GM23338 (cell line): ENCODE results near the gene SEL1L2. TPM values are rescaled to one million over a fixed set of nuclear protein-coding genes. Genes with fewer than 3 reads are reported as not detected.
A peak's percentile ranks its signal among the peaks of the same experiment; 100 is the strongest.
"Not testable (repeated sequence)": the region's sequence is repeated elsewhere in the genome, so short reads cannot be mapped to it uniquely, and the experiment has no call there.

Experiments
- ATAC-seq: fragments of 200-7000 bp; cut with Tn5 transposase; 3 replicates; pipeline ENCODE4 v1.9.1; 2020
- DNase-seq: peaks from one replicate; pipeline ENCODE4 v3.0.0-alpha.2; 2015; ENCODE audit warnings: low spot score
- H2AFZ ChIP-seq: fragments of 200-600 bp; sonication (generic); 2 replicates; pipeline ENCODE4 v1.8.0; 2016; ENCODE audit warnings: antibody characterized with exemption, mild to moderate bottlenecking, moderate library complexity
- H3F3A ChIP-seq: fragments of 200-600 bp; sonication (generic); replicated peaks from 2 replicates; pipeline ENCODE4 v1.8.0; 2017; ENCODE audit warnings: antibody characterized with exemption, mixed run types, low read depth
- H3K27ac ChIP-seq: fragments of 200-600 bp; sonication (generic); 2 replicates; pipeline ENCODE4 v1.6.1; 2016; ENCODE audit warnings: low read depth
- H3K27me3 ChIP-seq: fragments of 200-600 bp; sonication (generic); 2 replicates; pipeline ENCODE4 v1.8.0; 2016; ENCODE audit warnings: mild to moderate bottlenecking, mixed run types, moderate library complexity; ENCODE audit not compliant: insufficient read depth
- H3K36me3 ChIP-seq: fragments of 200-600 bp; sonication (generic); 2 replicates; pipeline ENCODE4 v1.8.0; 2016; ENCODE audit warnings: mild to moderate bottlenecking; ENCODE audit not compliant: insufficient read depth
- H3K4me1 ChIP-seq: fragments of 200-600 bp; sonication (generic); 2 replicates; pipeline ENCODE4 v1.8.0; 2016; ENCODE audit warnings: mild to moderate bottlenecking, moderate library complexity; ENCODE audit not compliant: insufficient read depth
- H3K4me2 ChIP-seq: fragments of 200-600 bp; sonication (generic); 2 replicates; pipeline ENCODE4 v1.7.1; 2017; ENCODE audit warnings: mixed run types
- H3K4me3 ChIP-seq: fragments of 200-600 bp; sonication (generic); 2 replicates; pipeline ENCODE4 v1.6.1; 2016; ENCODE audit warnings: mixed run types
- H3K79me2 ChIP-seq: fragments of 200-600 bp; sonication (generic); replicated peaks from 2 replicates; pipeline ENCODE4 v1.8.0; 2017; ENCODE audit warnings: mild to moderate bottlenecking; ENCODE audit not compliant: insufficient read depth
- H3K9me2 ChIP-seq: fragments of 200-600 bp; sonication (generic); 2 replicates; pipeline ENCODE4 v1.8.0; 2017; ENCODE audit not compliant: insufficient read depth
- H4K20me1 ChIP-seq: fragments of 200-600 bp; sonication (generic); replicated peaks from 2 replicates; pipeline ENCODE4 v1.8.0; 2017; ENCODE audit warnings: mild to moderate bottlenecking; ENCODE audit not compliant: insufficient read depth
- H3K27ac Mint-ChIP-seq: 2 replicates; pipeline ENCODE4 v1.8.0; 2020; ENCODE audit warnings: inconsistent platforms, mild to moderate bottlenecking, moderate library complexity, mixed read lengths
- H3K27me3 Mint-ChIP-seq: 3 replicates; pipeline ENCODE4 v1.8.0; 2022; ENCODE audit warnings: low read depth, mild to moderate bottlenecking, moderate library complexity, mixed read lengths, inconsistent platforms; ENCODE audit not compliant: insufficient read depth, poor library complexity
- H3K36me3 Mint-ChIP-seq: 3 replicates; pipeline ENCODE4 v1.8.0; 2021; ENCODE audit warnings: low read depth, mild to moderate bottlenecking, inconsistent platforms, moderate library complexity, mixed read lengths
- H3K4me1 Mint-ChIP-seq: 3 replicates; pipeline ENCODE4 v1.8.0; 2020; ENCODE audit warnings: mild to moderate bottlenecking, inconsistent platforms, mixed read lengths
- H3K4me3 Mint-ChIP-seq: 3 replicates; pipeline ENCODE4 v1.8.0; 2021; ENCODE audit warnings: moderate library complexity, mild to moderate bottlenecking, inconsistent platforms, mixed read lengths
- H3K9me3 Mint-ChIP-seq: 3 replicates; pipeline ENCODE4 v1.8.0; 2020; ENCODE audit warnings: moderate library complexity, mild to moderate bottlenecking, inconsistent platforms, mixed read lengths
- CREB1 ChIP-seq: fragments of 250-450 bp; sonication (Bioruptor Pico); IDR thresholded peaks from 2 replicates; pipeline ENCODE4 v1.5.0; 2020; ENCODE audit warnings: low read depth, mild to moderate bottlenecking, moderate library complexity
- EZH2 ChIP-seq: fragments of 200-600 bp; sonication (generic); IDR thresholded peaks from one replicate; pipeline ENCODE4 v1.8.0; 2017; ENCODE audit warnings: antibody characterized with exemption, mild to moderate bottlenecking, low read depth; ENCODE audit not compliant: unreplicated experiment
- JUNB ChIP-seq: IDR thresholded peaks from one replicate; pipeline ENCODE4 v1.6.1; 2016; ENCODE audit warnings: antibody characterized with exemption; ENCODE audit not compliant: unreplicated experiment
- POLR2AphosphoS5 ChIP-seq: IDR thresholded peaks from 2 replicates; pipeline ENCODE4 v1.6.1; 2016; ENCODE audit warnings: antibody characterized with exemption, low read depth
- STAT1 ChIP-seq: IDR thresholded peaks from one replicate; pipeline ENCODE4 v1.6.1; 2016; ENCODE audit warnings: antibody characterized with exemption; ENCODE audit not compliant: unreplicated experiment
- ZNF114 ChIP-seq: fragments of 250-450 bp; sonication (Bioruptor Pico); IDR thresholded peaks from 2 replicates; pipeline ENCODE4 v1.5.0; 2020; ENCODE audit warnings: mild to moderate bottlenecking, moderate library complexity
- ZNF331 ChIP-seq: fragments of 250-450 bp; sonication (Bioruptor Pico); IDR thresholded peaks from 2 replicates; pipeline ENCODE4 v1.5.0; 2020; ENCODE audit warnings: low read depth, mild to moderate bottlenecking, moderate library complexity
- polyA plus RNA-seq: library from polyadenylated mRNA; unstranded; fragments of >200 nt; fragmentation: Nextera tagmentation; extraction: Ambion mirVana; gene quantifications from 2 replicates; pipeline ENCODE4 v1.2.1, GENCODE V29; 2016
- total RNA-seq: library from RNA; depleted of rRNA; stranded (reverse); fragments of >200 nt; shearing (Covaris generic); gene quantifications from 2 replicates; pipeline ENCODE4 v1.2.3, GENCODE V29; 2014
- TF ChIP-seq, protein P1 (sequence below): IDR thresholded peaks from one replicate; pipeline ENCODE4 v1.6.1; 2018; ENCODE audit warnings: antibody characterized with exemption; ENCODE audit not compliant: unreplicated experiment

Gene SEL1L2
- total and polyA plus RNA-seq, 2 experiments from 2014 or later, result not detected

GRCh38 chr20:13995086-13995665 is 4.8 kb upstream of the SEL1L2 start, which contains the start of gene MACROD2:
Gene MACROD2 (plus strand): TSS chr20:13995516.
- Mint-ChIP-seq H3K4me3 (peak within 1 kb of the TSS; percentile 96), H3K27ac (no peak within 1 kb of the TSS), H3K4me1 (peaks cover 13% of the 10 kb centered on the region; the same call in 2 of the 3 replicates), H3K9me3 (no peaks in the 10 kb centered on the region; the same call in 2 of the 3 replicates), H3K27me3 (peaks cover 6% of the 10 kb centered on the region), H3K36me3 (no peaks in the 10 kb centered on the region)
- Histone ChIP-seq H3K79me2 (no peaks in the 10 kb centered on the region), H4K20me1 (0 out of 2 replicates have a peak, but pooled peaks cover 6% of the 10 kb centered on the region), H3K27me3 (peaks cover 14% of the 10 kb centered on the region), H3K27ac (no peak within 1 kb of the TSS), H3K4me2 (peak within 1 kb of the TSS; percentile 94), H3K9me2 (no peaks in the 10 kb centered on the region), H3F3A (no peaks in the 10 kb centered on the region), H3K36me3 (no peaks in the 10 kb centered on the region), H3K4me1 (peaks cover 8% of the 10 kb centered on the region; the same call in 1 of the 2 replicates), H3K4me3 (peak within 1 kb of the TSS; percentile 78), H2AFZ (peak within 1 kb of the TSS; percentile 95)
- DNase-seq, result peak; percentile 98
- peak; percentile 92 for ATAC-seq
- TF ChIP-seq CREB1 (peak; percentile 45; the same call in 1 of the 2 replicates), POLR2AphosphoS5 (peak; percentile 69)
- TF ChIP-seq, protein P1, sequence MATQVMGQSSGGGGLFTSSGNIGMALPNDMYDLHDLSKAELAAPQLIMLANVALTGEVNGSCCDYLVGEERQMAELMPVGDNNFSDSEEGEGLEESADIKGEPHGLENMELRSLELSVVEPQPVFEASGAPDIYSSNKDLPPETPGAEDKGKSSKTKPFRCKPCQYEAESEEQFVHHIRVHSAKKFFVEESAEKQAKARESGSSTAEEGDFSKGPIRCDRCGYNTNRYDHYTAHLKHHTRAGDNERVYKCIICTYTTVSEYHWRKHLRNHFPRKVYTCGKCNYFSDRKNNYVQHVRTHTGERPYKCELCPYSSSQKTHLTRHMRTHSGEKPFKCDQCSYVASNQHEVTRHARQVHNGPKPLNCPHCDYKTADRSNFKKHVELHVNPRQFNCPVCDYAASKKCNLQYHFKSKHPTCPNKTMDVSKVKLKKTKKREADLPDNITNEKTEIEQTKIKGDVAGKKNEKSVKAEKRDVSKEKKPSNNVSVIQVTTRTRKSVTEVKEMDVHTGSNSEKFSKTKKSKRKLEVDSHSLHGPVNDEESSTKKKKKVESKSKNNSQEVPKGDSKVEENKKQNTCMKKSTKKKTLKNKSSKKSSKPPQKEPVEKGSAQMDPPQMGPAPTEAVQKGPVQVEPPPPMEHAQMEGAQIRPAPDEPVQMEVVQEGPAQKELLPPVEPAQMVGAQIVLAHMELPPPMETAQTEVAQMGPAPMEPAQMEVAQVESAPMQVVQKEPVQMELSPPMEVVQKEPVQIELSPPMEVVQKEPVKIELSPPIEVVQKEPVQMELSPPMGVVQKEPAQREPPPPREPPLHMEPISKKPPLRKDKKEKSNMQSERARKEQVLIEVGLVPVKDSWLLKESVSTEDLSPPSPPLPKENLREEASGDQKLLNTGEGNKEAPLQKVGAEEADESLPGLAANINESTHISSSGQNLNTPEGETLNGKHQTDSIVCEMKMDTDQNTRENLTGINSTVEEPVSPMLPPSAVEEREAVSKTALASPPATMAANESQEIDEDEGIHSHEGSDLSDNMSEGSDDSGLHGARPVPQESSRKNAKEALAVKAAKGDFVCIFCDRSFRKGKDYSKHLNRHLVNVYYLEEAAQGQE, result no peak

- not testable (repeated sequence) for H3K27me3 Mint-ChIP-seq, DNase-seq, H3K36me3 Mint-ChIP-seq, H4K20me1 ChIP-seq, H3K4me3 ChIP-seq, H3K27me3 ChIP-seq, H3K9me3 Mint-ChIP-seq, H3K79me2 ChIP-seq, H3K36me3 ChIP-seq, H3K27ac ChIP-seq, H3K4me1 ChIP-seq, ATAC-seq, H3K27ac Mint-ChIP-seq, H3K9me2 ChIP-seq, H3K4me3 Mint-ChIP-seq, H2AFZ ChIP-seq, H3F3A ChIP-seq, H3K4me2 ChIP-seq
- H3K4me1 Mint-ChIP-seq, result peaks cover 14% of the 10 kb centered on the region; the same call in 2 of the 3 replicates
Observed at GRCh38 chr20:13991955-13992354, 1.5 kb upstream of the SEL1L2 start.

- Mint-ChIP-seq H3K4me3 (no peak overlapping the region), H3K4me1 (peaks cover 10% of the 10 kb centered on the region; the same call in 2 of the 3 replicates), H3K27ac (no peak overlapping the region), H3K9me3 (no peaks in the 10 kb centered on the region; the same call in 2 of the 3 replicates), H3K36me3 (no peaks in the 10 kb centered on the region), H3K27me3 (peaks cover 3% of the 10 kb centered on the region)
- H3K4me1 ChIP-seq, result peaks cover under 1% of the 10 kb centered on the region; the same call in 1 of the 2 replicates
- H3K36me3 ChIP-seq, result no peaks in the 10 kb centered on the region
- H2AFZ ChIP-seq, result no peak overlapping the region
- no peaks in the 10 kb centered on the region for H3F3A ChIP-seq
- peaks cover 3% of the 10 kb centered on the region for H3K27me3 ChIP-seq
- no peak overlapping the region for H3K4me3 ChIP-seq
- H3K27ac ChIP-seq, result no peak overlapping the region
- ATAC-seq (no peak), DNase-seq (peak; percentile 52)
- H4K20me1 ChIP-seq, result 0 out of 2 replicates have a peak, but pooled peaks cover 1% of the 10 kb centered on the region
- no peaks in the 10 kb centered on the region for H3K9me2 ChIP-seq
- H3K4me2 ChIP-seq, result no peak overlapping the region
- H3K79me2 ChIP-seq, result no peaks in the 10 kb centered on the region
- TF ChIP-seq ZNF114 (CRISPR knock-in tag), result no peak
- no peak for TF ChIP-seq STAT1
- no peak for TF ChIP-seq ZNF331 (CRISPR knock-in tag)
- TF ChIP-seq EZH2, result no peak
- no peak for TF ChIP-seq JUNB
Observed at GRCh38 chr20:13991311-13991710, 897 bp upstream of the SEL1L2 start.
